GM12878 (cell line): Measurements from ENCODE around the gene OTOG. TPM values are rescaled to one million over a fixed set of nuclear protein-coding genes. Genes with fewer than 3 reads are reported as not detected.

Experiments used
- ATAC-seq: fragments of 200-7000 bp; cut with Tn5 transposase; 3 replicates; pipeline ENCODE4 v1.9.1; 2020; ENCODE audit warnings: mild to moderate bottlenecking, moderate library complexity
- BruUV-seq: library from RNA; stranded (reverse); fragments of 400-500 nt; replicated peaks from 2 replicates; lab custom pipeline; 2021; lab: Mats Ljungman, UMichigan
- CTCF ChIA-PET: fragments of 300-600 bp; sonication (Branson Sonifier 250); formaldehyde crosslinking; extraction: SDS; loops from one replicate; lab custom pipeline; 2021; ENCODE audit warnings: inconsistent platforms; lab: Yijun Ruan, JAX
- POLR2A ChIA-PET: fragments of 350-600 bp; formaldehyde crosslinking; extraction: SDS; loops from one replicate; lab custom pipeline; 2021; ENCODE audit warnings: inconsistent platforms; lab: Charles Lee
- RAD21 ChIA-PET: fragments of 300-600 bp; sonication (Branson Sonifier 250); formaldehyde crosslinking; loops from one replicate; lab custom pipeline; 2023; ENCODE audit warnings: antibody characterized with exemption; ENCODE audit not compliant: unreplicated experiment; lab: Charles Lee
- SMC1A ChIA-PET: fragments of 300-600 bp; sonication (Branson Sonifier 250); formaldehyde crosslinking; loops from one replicate; lab custom pipeline; 2023; ENCODE audit not compliant: unreplicated experiment, uncharacterized antibody; lab: Charles Lee
- DNase-seq: peaks from one replicate; pipeline ENCODE4 v3.0.0-alpha.2; 2011; ENCODE audit warnings: low read depth, low spot score
- FAIRE-seq: peaks from 3 replicates; lab custom pipeline; 2011; peaks lifted over from hg19 to GRCh38; lab: Jason Lieb, UNC
- H2AFZ ChIP-seq: 2 replicates; pipeline ENCODE4 v1.6.0; 2011; ENCODE audit warnings: low read depth, low read length, control low read depth; ENCODE audit not compliant: control insufficient read depth
- H3K27ac ChIP-seq: 2 replicates; pipeline ENCODE4 v1.5.1; 2011; ENCODE audit warnings: control low read depth; ENCODE audit not compliant: control insufficient read depth, insufficient read depth
- H3K27me3 ChIP-seq, 2 experiments: replicated peaks in 1 of 2; 2 replicates each; pipeline versions ENCODE4 v1.6.0 to v1.6.1; 2011; ENCODE audit warnings: low read length in 1 of 2; ENCODE audit not compliant: control insufficient read depth in 2 of 2, insufficient read depth in 2 of 2
- H3K36me3 ChIP-seq, 2 experiments: 2 replicates each; pipeline ENCODE4 v1.5.1; 2011; ENCODE audit warnings: low read length in 1 of 2; ENCODE audit not compliant: control insufficient read depth in 2 of 2, insufficient read depth in 2 of 2
- H3K4me1 ChIP-seq: 2 replicates; pipeline ENCODE4 v1.6.1; 2011; ENCODE audit warnings: mild to moderate bottlenecking, low read length, moderate library complexity, mixed read lengths; ENCODE audit not compliant: control insufficient read depth, insufficient read depth
- H3K4me2 ChIP-seq: 2 replicates; pipeline ENCODE4 v1.6.0; 2011; ENCODE audit warnings: control low read depth; ENCODE audit not compliant: control insufficient read depth, insufficient read depth
- H3K4me3 ChIP-seq: fragments of 200-600 bp; sonication (generic); 2 replicates; pipeline ENCODE4 v1.5.1; 2016
- H3K79me2 ChIP-seq: 2 replicates; pipeline ENCODE4 v1.6.0; 2011; ENCODE audit warnings: low read length; ENCODE audit not compliant: control insufficient read depth, insufficient read depth
- H3K9ac ChIP-seq: 2 replicates; pipeline ENCODE4 v1.8.0; 2011; ENCODE audit warnings: low read length, control low read depth, mixed read lengths; ENCODE audit not compliant: control insufficient read depth, insufficient read depth
- H3K9me3 ChIP-seq: replicated peaks from 3 replicates; pipeline ENCODE4 v1.5.1; 2011; ENCODE audit warnings: mild to moderate bottlenecking, low read length; ENCODE audit not compliant: control insufficient read depth, insufficient read depth
- H4K20me1 ChIP-seq: 2 replicates; pipeline ENCODE4 v1.6.0; 2011; ENCODE audit not compliant: control insufficient read depth, insufficient read depth
- BMI1 ChIP-seq: fragments of 450-650 bp; IDR thresholded peaks from 2 replicates; pipeline ENCODE4 v1.6.1; 2016; ENCODE audit warnings: mild to moderate bottlenecking, moderate library complexity, borderline replicate concordance
- CREB1 ChIP-seq: IDR thresholded peaks from 2 replicates; pipeline ENCODE4 v1.6.1; 2012; ENCODE audit warnings: low read depth, mild to moderate bottlenecking, inconsistent platforms
- EGR1 ChIP-seq, 2 experiments: IDR thresholded peaks; 1 replicate in 1 of 2; 2 replicates in 1 of 2; pipeline ENCODE4 v1.6.1; 2011 to 2012; ENCODE audit warnings: low read depth in 2 of 2, low read length in 2 of 2, borderline replicate concordance in 1 of 2, mild to moderate bottlenecking in 1 of 2, moderate library complexity in 1 of 2
- GATAD2B ChIP-seq: fragments of 450-650 bp; conservative IDR thresholded peaks from 2 replicates; pipeline ENCODE4 v1.6.1; 2017; ENCODE audit warnings: low read depth, mild to moderate bottlenecking, moderate library complexity
- NFIC ChIP-seq: IDR thresholded peaks from 2 replicates; pipeline ENCODE4 v1.6.1; 2012; ENCODE audit warnings: low read depth, mild to moderate bottlenecking, inconsistent platforms, low read length, moderate library complexity
- PAX8 ChIP-seq: fragments of 450-650 bp; IDR thresholded peaks from 2 replicates; pipeline ENCODE4 v1.6.1; 2017; ENCODE audit warnings: mild to moderate bottlenecking, moderate library complexity
- SIX5 ChIP-seq: IDR thresholded peaks from 2 replicates; pipeline ENCODE4 v1.6.1; 2011; ENCODE audit warnings: mild to moderate bottlenecking, low read depth, low read length, moderate library complexity; ENCODE audit not compliant: severe bottlenecking
- SREBF1 ChIP-seq: IDR thresholded peaks from 2 replicates; pipeline ENCODE4 v1.6.1; 2012; ENCODE audit warnings: mild to moderate bottlenecking, low read length
- SUZ12 ChIP-seq: fragments of 200-600 bp; sonication (generic); IDR thresholded peaks from one replicate; pipeline ENCODE4 v1.6.1; 2018; ENCODE audit warnings: antibody characterized with exemption, mild to moderate bottlenecking; ENCODE audit not compliant: unreplicated experiment
- ZBTB11 ChIP-seq: fragments of 450-650 bp; formaldehyde crosslinking; IDR thresholded peaks from 2 replicates; pipeline ENCODE4 v1.5.0; 2022; ENCODE audit warnings: mild to moderate bottlenecking, missing genetic modification characterization
- ZBTB33 ChIP-seq: fragments of 450-650 bp; IDR thresholded peaks from 2 replicates; pipeline ENCODE4 v1.6.1; 2017; ENCODE audit warnings: mild to moderate bottlenecking
- WGBS: methylation state at CpG from one replicate; pipeline ENCODE4 v1.1.6; 2016; ENCODE audit warnings: low lambda C conversion rate; ENCODE audit not compliant: insufficient replicate concordance, insufficient coverage; ENCODE audit errors: missing lambda C conversion rate; 5-methylcytosine and 5-hydroxymethylcytosine counted together
- in situ Hi-C: fragments of 300-500 bp; cut with MboI; formaldehyde crosslinking; loops from 9 replicates; pipeline ENCODE4 v1.14.3; 2018; ENCODE audit warnings: mixed read lengths
- intact Hi-C: fragments of 100-400 bp; cut with micrococcal nuclease; formaldehyde crosslinking; loops from one replicate; pipeline ENCODE4 v1.14.2; 2022; ENCODE audit not compliant: unreplicated experiment
- polyA plus RNA-seq, 11 experiments: library from polyadenylated mRNA; depleted of rRNA in 4 of 11; unstranded in 6 of 11; stranded (reverse) in 5 of 11; fragments of >200 nt; fragmentation: Nextera tagmentation in 4 of 11; fragmentation: Illumina TruSeq in 1 of 11; extraction: Ambion mirVana in 4 of 11; extraction: Trizol in 1 of 11; gene quantifications; 1 replicate in 1 of 11; 2 replicates in 10 of 11; pipeline versions ENCODE4 v1.2.1 to v1.2.3, GENCODE V29; 2011 to 2016; ENCODE audit warnings: inconsistent platforms in 2 of 11, missing spikeins in 2 of 11, low read depth in 1 of 11
- total RNA-seq, 4 experiments: library from RNA; depleted of rRNA in 3 of 4; stranded (reverse); fragments of >200 nt in 3 of 4; fragmentation: Illumina TruSeq in 1 of 4; extraction: Trizol in 1 of 4; gene quantifications; 2 replicates each; pipeline versions ENCODE4 v1.2.1 to v1.2.3, GENCODE V29; 2013 to 2021
- TF ChIP-seq, protein P1 (sequence below): fragments of 450-650 bp; IDR thresholded peaks from 2 replicates; pipeline ENCODE4 v1.6.1; 2017; ENCODE audit warnings: low read depth, mild to moderate bottlenecking, moderate library complexity

OTOG gene
- total and polyA plus RNA-seq, 10 of the 15 experiments (the other 5 are each of a cell fraction or from before 2014, with no cell fraction given): not detected

- no peak overlapping the region for H3K27ac ChIP-seq
- no peak overlapping the region for H2AFZ ChIP-seq
- ChIA-PET CTCF (interaction anchor here (0.8 kb wide), 1 partner anchor 175 kb away, joined by 3 read pairs; no protein-coding TSS in a partner anchor), POLR2A (no interaction called here), RAD21 (no interaction called here), SMC1A (no interaction called here)
- H3K9me3 ChIP-seq: no peaks in the 10 kb centered on the region
- no peak overlapping the region for H3K4me3 ChIP-seq
- in situ Hi-C loops: no loop called here
- WGBS: 9% methylated on average over 9 of the region's 9 CpGs
- no peak for ATAC-seq
- H3K4me1 ChIP-seq: no peaks in the 10 kb centered on the region
- H3K9ac ChIP-seq: no peak overlapping the region
- H3K36me3 ChIP-seq: no peaks in the 10 kb centered on the region
- H3K79me2 ChIP-seq: no peaks in the 10 kb centered on the region
- H4K20me1 ChIP-seq: no peaks in the 10 kb centered on the region
- no TSS peak for BruUV-seq
- intact Hi-C loops: no loop called here
- no peak for DNase-seq
- H3K4me2 ChIP-seq: no peak overlapping the region
- H3K27me3 ChIP-seq: peaks cover 0 to 1% of the 10 kb centered on the region in 2 experiments; a peak in 1 of 4 replicates
- no peak for FAIRE-seq
- no peak for TF ChIP-seq SREBF1
- no peak for TF ChIP-seq BMI1
- no peak for TF ChIP-seq EGR1 (IDR thresholded peaks at IDR 0.05; ENCODE audit: borderline replicate concordance in 1 of 2, low read depth in 2 of 2, low read length in 2 of 2)
- no peak for TF ChIP-seq NFIC
- TF ChIP-seq SUZ12: no peak
- TF ChIP-seq CREB1: no peak
- no peak for TF ChIP-seq PAX8
- no peak for TF ChIP-seq SIX5
- TF ChIP-seq ZBTB11 (CRISPR knock-in tag): no peak
- TF ChIP-seq GATAD2B: no peak
- no peak for TF ChIP-seq ZBTB33
- TF ChIP-seq, protein P1, sequence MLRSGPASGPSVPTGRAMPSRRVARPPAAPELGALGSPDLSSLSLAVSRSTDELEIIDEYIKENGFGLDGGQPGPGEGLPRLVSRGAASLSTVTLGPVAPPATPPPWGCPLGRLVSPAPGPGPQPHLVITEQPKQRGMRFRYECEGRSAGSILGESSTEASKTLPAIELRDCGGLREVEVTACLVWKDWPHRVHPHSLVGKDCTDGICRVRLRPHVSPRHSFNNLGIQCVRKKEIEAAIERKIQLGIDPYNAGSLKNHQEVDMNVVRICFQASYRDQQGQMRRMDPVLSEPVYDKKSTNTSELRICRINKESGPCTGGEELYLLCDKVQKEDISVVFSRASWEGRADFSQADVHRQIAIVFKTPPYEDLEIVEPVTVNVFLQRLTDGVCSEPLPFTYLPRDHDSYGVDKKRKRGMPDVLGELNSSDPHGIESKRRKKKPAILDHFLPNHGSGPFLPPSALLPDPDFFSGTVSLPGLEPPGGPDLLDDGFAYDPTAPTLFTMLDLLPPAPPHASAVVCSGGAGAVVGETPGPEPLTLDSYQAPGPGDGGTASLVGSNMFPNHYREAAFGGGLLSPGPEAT: no peak
Measured at GRCh38 chr11:17559341-17560087, 12.5 kb downstream of the OTOG start.
